Stimulated activated CD4-positive, alpha-beta T cell treated with anti-CD3 and anti-CD28 coated beads, TNF-alpha, amount 100 ng/mL, for 48 hours (primary cell): ENCODE results near the gene GLE1.
"Not testable (repeated sequence)": the region's sequence is repeated elsewhere in the genome, so short reads cannot be mapped to it uniquely, and the experiment has no call there.

ENCODE experiments used
- DNase-seq, 3 donors: peaks; one replicate each; pipeline ENCODE4 v3.0.0-alpha.2; 2020; ENCODE audit warnings: low read depth in 3 of 3

Gene GLE1

GRCh38 chr9:128495804-128496417, 8.6 kb upstream of the GLE1 start:
- DNase-seq: no peak

- DNase-seq: no peak
These were observed 6.5 kb upstream of the GLE1 start for GRCh38 chr9:128497824-128498610.

- no peak for DNase-seq
These were observed 5.6 kb upstream of the GLE1 start for GRCh38 chr9:128498911-128499310.

- no peak for DNase-seq
These were observed 4.6 kb upstream of the GLE1 start for GRCh38 chr9:128499920-128500319.

GRCh38 chr9:128503415-128503825, 1.1 kb upstream of the GLE1 start:
- DNase-seq: not testable (repeated sequence)

GRCh38 chr9:128503870-128504269, 649 bp upstream of the GLE1 start:
- DNase-seq: no peak

GRCh38 chr9:128505414-128505765, 871 bp downstream of the GLE1 start:
- DNase-seq: no peak

GRCh38 chr9:128505906-128506305, 1.4 kb downstream of the GLE1 start:
- DNase-seq: not testable (repeated sequence)

GRCh38 chr9:128512820-128513219, 8.3 kb downstream of the GLE1 start:
- no peak for DNase-seq

GRCh38 chr9:128521956-128522355, 17.4 kb downstream of the GLE1 start:
- DNase-seq: no peak

GRCh38 chr9:128523199-128523925, 18.8 kb downstream of the GLE1 start:
- no peak for DNase-seq

- no peak for DNase-seq
These were observed 22.2 kb downstream of the GLE1 start for GRCh38 chr9:128526720-128527119.

GRCh38 chr9:128528445-128529160, 24.1 kb downstream of the GLE1 start:
- no peak for DNase-seq

GRCh38 chr9:128529191-128529590, 24.7 kb downstream of the GLE1 start:
- DNase-seq: no peak

GRCh38 chr9:128532581-128532980, 28.1 kb downstream of the GLE1 start:
- DNase-seq: no peak

GRCh38 chr9:128540634-128541360, 36.3 kb downstream of the GLE1 start:
- no peak for DNase-seq

GRCh38 chr9:128546504-128546903, 42.0 kb downstream of the GLE1 start:
- no peak for DNase-seq

GRCh38 chr9:128548876-128549275, 44.4 kb downstream of the GLE1 start:
- no peak for DNase-seq

GRCh38 chr9:128550226-128550625, 45.7 kb downstream of the GLE1 start:
- DNase-seq: peak in 2 of 3 donors; percentile 47 to 57

GRCh38 chr9:128550770-128551656, 46.5 kb downstream of the GLE1 start:
- DNase-seq: no peak
